GM23338 (cell line): ENCODE results near the gene PRR36. TPM values are rescaled to one million over a fixed set of nuclear protein-coding genes. Genes with fewer than 3 reads are reported as not detected.
A peak's percentile ranks its signal among the peaks of the same experiment; 100 is the strongest.

ENCODE experiments used
- ATAC-seq: fragments of 200-7000 bp; cut with Tn5 transposase; 3 replicates; pipeline ENCODE4 v1.9.1; 2020
- DNase-seq: peaks from one replicate; pipeline ENCODE4 v3.0.0-alpha.2; 2015; ENCODE audit warnings: low spot score
- H2AFZ ChIP-seq: fragments of 200-600 bp; sonication (generic); 2 replicates; pipeline ENCODE4 v1.8.0; 2016; ENCODE audit warnings: antibody characterized with exemption, mild to moderate bottlenecking, moderate library complexity
- H3F3A ChIP-seq: fragments of 200-600 bp; sonication (generic); replicated peaks from 2 replicates; pipeline ENCODE4 v1.8.0; 2017; ENCODE audit warnings: antibody characterized with exemption, mixed run types, low read depth
- H3K27ac ChIP-seq: fragments of 200-600 bp; sonication (generic); 2 replicates; pipeline ENCODE4 v1.6.1; 2016; ENCODE audit warnings: low read depth
- H3K27me3 ChIP-seq: fragments of 200-600 bp; sonication (generic); 2 replicates; pipeline ENCODE4 v1.8.0; 2016; ENCODE audit warnings: mild to moderate bottlenecking, mixed run types, moderate library complexity; ENCODE audit not compliant: insufficient read depth
- H3K36me3 ChIP-seq: fragments of 200-600 bp; sonication (generic); 2 replicates; pipeline ENCODE4 v1.8.0; 2016; ENCODE audit warnings: mild to moderate bottlenecking; ENCODE audit not compliant: insufficient read depth
- H3K4me1 ChIP-seq: fragments of 200-600 bp; sonication (generic); 2 replicates; pipeline ENCODE4 v1.8.0; 2016; ENCODE audit warnings: mild to moderate bottlenecking, moderate library complexity; ENCODE audit not compliant: insufficient read depth
- H3K4me2 ChIP-seq: fragments of 200-600 bp; sonication (generic); 2 replicates; pipeline ENCODE4 v1.7.1; 2017; ENCODE audit warnings: mixed run types
- H3K4me3 ChIP-seq: fragments of 200-600 bp; sonication (generic); 2 replicates; pipeline ENCODE4 v1.6.1; 2016; ENCODE audit warnings: mixed run types
- H3K79me2 ChIP-seq: fragments of 200-600 bp; sonication (generic); replicated peaks from 2 replicates; pipeline ENCODE4 v1.8.0; 2017; ENCODE audit warnings: mild to moderate bottlenecking; ENCODE audit not compliant: insufficient read depth
- H3K9me2 ChIP-seq: fragments of 200-600 bp; sonication (generic); 2 replicates; pipeline ENCODE4 v1.8.0; 2017; ENCODE audit not compliant: insufficient read depth
- H4K20me1 ChIP-seq: fragments of 200-600 bp; sonication (generic); replicated peaks from 2 replicates; pipeline ENCODE4 v1.8.0; 2017; ENCODE audit warnings: mild to moderate bottlenecking; ENCODE audit not compliant: insufficient read depth
- H3K27ac Mint-ChIP-seq: 2 replicates; pipeline ENCODE4 v1.8.0; 2020; ENCODE audit warnings: inconsistent platforms, mild to moderate bottlenecking, moderate library complexity, mixed read lengths
- H3K27me3 Mint-ChIP-seq: 3 replicates; pipeline ENCODE4 v1.8.0; 2022; ENCODE audit warnings: low read depth, mild to moderate bottlenecking, moderate library complexity, mixed read lengths, inconsistent platforms; ENCODE audit not compliant: insufficient read depth, poor library complexity
- H3K36me3 Mint-ChIP-seq: 3 replicates; pipeline ENCODE4 v1.8.0; 2021; ENCODE audit warnings: low read depth, mild to moderate bottlenecking, inconsistent platforms, moderate library complexity, mixed read lengths
- H3K4me1 Mint-ChIP-seq: 3 replicates; pipeline ENCODE4 v1.8.0; 2020; ENCODE audit warnings: mild to moderate bottlenecking, inconsistent platforms, mixed read lengths
- H3K4me3 Mint-ChIP-seq: 3 replicates; pipeline ENCODE4 v1.8.0; 2021; ENCODE audit warnings: moderate library complexity, mild to moderate bottlenecking, inconsistent platforms, mixed read lengths
- H3K9me3 Mint-ChIP-seq: 3 replicates; pipeline ENCODE4 v1.8.0; 2020; ENCODE audit warnings: moderate library complexity, mild to moderate bottlenecking, inconsistent platforms, mixed read lengths
- CTCF ChIP-seq, 2 experiments: fragments of 200-600 bp in 1 of 2; sonication (generic) in 1 of 2; conservative IDR thresholded peaks; 2 replicates each; pipeline versions ENCODE4 v1.5.1 to v1.6.1; 2016 to 2017; ENCODE audit warnings: antibody characterized with exemption in 2 of 2, low read depth in 2 of 2, mild to moderate bottlenecking in 2 of 2, moderate library complexity in 1 of 2
- ETS1 ChIP-seq: IDR thresholded peaks from 2 replicates; pipeline ENCODE4 v1.6.1; 2016; ENCODE audit warnings: antibody characterized with exemption
- EZH2 ChIP-seq: fragments of 200-600 bp; sonication (generic); IDR thresholded peaks from one replicate; pipeline ENCODE4 v1.8.0; 2017; ENCODE audit warnings: antibody characterized with exemption, mild to moderate bottlenecking, low read depth; ENCODE audit not compliant: unreplicated experiment
- EZH2phosphoT487 ChIP-seq: fragments of 200-600 bp; sonication (generic); IDR thresholded peaks from one replicate; pipeline ENCODE4 v1.8.1; 2018; ENCODE audit warnings: antibody characterized with exemption; ENCODE audit not compliant: unreplicated experiment
- JUNB ChIP-seq: IDR thresholded peaks from one replicate; pipeline ENCODE4 v1.6.1; 2016; ENCODE audit warnings: antibody characterized with exemption; ENCODE audit not compliant: unreplicated experiment
- NANOG ChIP-seq: IDR thresholded peaks from 2 replicates; pipeline ENCODE4 v1.6.1; 2016; ENCODE audit warnings: antibody characterized with exemption, borderline replicate concordance
- POLR2AphosphoS5 ChIP-seq: IDR thresholded peaks from 2 replicates; pipeline ENCODE4 v1.6.1; 2016; ENCODE audit warnings: antibody characterized with exemption, low read depth
- REST ChIP-seq: IDR thresholded peaks from one replicate; pipeline ENCODE4 v1.6.1; 2018; ENCODE audit warnings: antibody characterized with exemption; ENCODE audit not compliant: unreplicated experiment
- STAT1 ChIP-seq: IDR thresholded peaks from one replicate; pipeline ENCODE4 v1.6.1; 2016; ENCODE audit warnings: antibody characterized with exemption; ENCODE audit not compliant: unreplicated experiment
- ZNF114 ChIP-seq: fragments of 250-450 bp; sonication (Bioruptor Pico); IDR thresholded peaks from 2 replicates; pipeline ENCODE4 v1.5.0; 2020; ENCODE audit warnings: mild to moderate bottlenecking, moderate library complexity
- ZNF331 ChIP-seq: fragments of 250-450 bp; sonication (Bioruptor Pico); IDR thresholded peaks from 2 replicates; pipeline ENCODE4 v1.5.0; 2020; ENCODE audit warnings: low read depth, mild to moderate bottlenecking, moderate library complexity
- ZNF462 ChIP-seq: fragments of 250-450 bp; sonication (Bioruptor Pico); IDR thresholded peaks from 2 replicates; pipeline ENCODE4 v1.5.0; 2020; ENCODE audit warnings: mild to moderate bottlenecking, moderate library complexity
- polyA plus RNA-seq: library from polyadenylated mRNA; unstranded; fragments of >200 nt; fragmentation: Nextera tagmentation; extraction: Ambion mirVana; gene quantifications from 2 replicates; pipeline ENCODE4 v1.2.1, GENCODE V29; 2016
- total RNA-seq: library from RNA; depleted of rRNA; stranded (reverse); fragments of >200 nt; shearing (Covaris generic); gene quantifications from 2 replicates; pipeline ENCODE4 v1.2.3, GENCODE V29; 2014

Gene PRR36
- total and polyA plus RNA-seq, 2 experiments from 2014 or later: 17.6 to 17.9 TPM

- TF ChIP-seq ZNF462 (CRISPR knock-in tag) (no peak), EZH2phosphoT487 (no peak)
These were observed 31.7 kb upstream of the PRR36 start (continued) for GRCh38 chr19:7905859-7906258.

- no peaks in the 10 kb centered on the region for H3K9me2 ChIP-seq
- peak overlapping the region; percentile 77 for H3K4me3 Mint-ChIP-seq
- no peak overlapping the region for H3K4me2 ChIP-seq
- H3K4me1 Mint-ChIP-seq: peaks cover 19% of the 10 kb centered on the region
- no peaks in the 10 kb centered on the region; the same call in 1 of the 2 replicates for H4K20me1 ChIP-seq
- ATAC-seq (no peak), DNase-seq (no peak)
- H3K79me2 ChIP-seq: peaks cover 32% of the 10 kb centered on the region
- peaks cover 8% of the 10 kb centered on the region; the same call in 1 of the 2 replicates for H3F3A ChIP-seq
- peaks cover 6% of the 10 kb centered on the region; the same call in 1 of the 3 replicates for H3K9me3 Mint-ChIP-seq
- peaks cover 29% of the 10 kb centered on the region for H3K27me3 Mint-ChIP-seq
- no peaks in the 10 kb centered on the region; the same call in 1 of the 2 replicates for H3K36me3 ChIP-seq
- peaks cover 11% of the 10 kb centered on the region for H3K4me1 ChIP-seq
- no peaks in the 10 kb centered on the region for H3K27me3 ChIP-seq
- H3K36me3 Mint-ChIP-seq: peaks cover 8% of the 10 kb centered on the region; the same call in 1 of the 3 replicates
- H3K27ac Mint-ChIP-seq: peak overlapping the region; percentile 18; the same call in 1 of the 2 replicates
- H3K27ac ChIP-seq: no peak overlapping the region
- H3K4me3 ChIP-seq: no peak overlapping the region; the same call in 1 of the 2 replicates
- no peak overlapping the region for H2AFZ ChIP-seq
- TF ChIP-seq ZNF114 (CRISPR knock-in tag) (no peak), EZH2phosphoT487 (no peak), ETS1 (no peak), STAT1 (no peak), REST (no peak), ZNF331 (CRISPR knock-in tag) (no peak), JUNB (no peak), POLR2AphosphoS5 (no peak), EZH2 (no peak), NANOG (no peak), CTCF (conservative IDR thresholded peaks at IDR 0.05; ENCODE audit: low read depth in 2 of 2) (no peak)
These were observed 31.1 kb upstream of the PRR36 start for GRCh38 chr19:7905268-7905667.
